ENCODE data around the gene CCDC126.
"Not testable (repeated sequence)": the region's sequence is repeated elsewhere in the genome, so short reads cannot be mapped to it uniquely, and the experiment has no call there.

Gene CCDC126

GRCh38 chr7:23617482-23617881 lies 20.3 kb downstream of the CCDC126 start:
- in situ Hi-C loops (cut with MboI; ENCODE audit: low pct_unique_long_range_greater_than_20kb, low sequenced_read_pairs) = no loop called here
- no peak for DNase-seq

- no peak for DNase-seq
- in situ Hi-C loops (cut with MboI; ENCODE audit: low pct_unique_long_range_greater_than_20kb, low sequenced_read_pairs) = no loop called here
These were observed 21.1 kb downstream of the CCDC126 start for GRCh38 chr7:23618241-23618640.

GRCh38 chr7:23619141-23619540 lies 22.0 kb downstream of the CCDC126 start:
- DNase-seq = no peak
- in situ Hi-C loops (cut with MboI; ENCODE audit: low pct_unique_long_range_greater_than_20kb, low sequenced_read_pairs) = no loop called here

GRCh38 chr7:23622506-23622925 lies 25.3 kb downstream of the CCDC126 start:
- in situ Hi-C loops (cut with MboI; ENCODE audit: low pct_unique_long_range_greater_than_20kb, low sequenced_read_pairs) = no loop called here
- DNase-seq = no peak

- in situ Hi-C loops (cut with MboI; ENCODE audit: low pct_unique_long_range_greater_than_20kb, low sequenced_read_pairs) = no loop called here
- no peak for DNase-seq
These were observed 31.2 kb downstream of the CCDC126 start for GRCh38 chr7:23628370-23628769.

- no peak for DNase-seq
- in situ Hi-C loops (cut with MboI; ENCODE audit: low pct_unique_long_range_greater_than_20kb, low sequenced_read_pairs) = no loop called here
These were observed 36.2 kb downstream of the CCDC126 start for GRCh38 chr7:23633417-23633816.

- DNase-seq = no peak
- in situ Hi-C loops (cut with MboI; ENCODE audit: low pct_unique_long_range_greater_than_20kb, low sequenced_read_pairs) = no loop called here
These were observed 48.6 kb downstream of the CCDC126 start for GRCh38 chr7:23645822-23646221.

GRCh38 chr7:23653942-23654341 lies 56.8 kb downstream of the CCDC126 start:
- in situ Hi-C loops (cut with MboI; ENCODE audit: low pct_unique_long_range_greater_than_20kb, low sequenced_read_pairs) = no loop called here
- no peak for DNase-seq

- in situ Hi-C loops (cut with MboI; ENCODE audit: low pct_unique_long_range_greater_than_20kb, low sequenced_read_pairs) = no loop called here
These were observed 57.3 kb downstream of the CCDC126 start for GRCh38 chr7:23654508-23654907.

GRCh38 chr7:23655433-23655832 lies 58.3 kb downstream of the CCDC126 start:
- DNase-seq = no peak
- in situ Hi-C loops (cut with MboI; ENCODE audit: low pct_unique_long_range_greater_than_20kb, low sequenced_read_pairs) = no loop called here

More at GRCh38 chr7:23654508-23654907, 57.3 kb downstream of the CCDC126 start:
- peak; percentile 45 for DNase-seq

GRCh38 chr7:23658831-23659427 lies 61.7 kb downstream of the CCDC126 start:
- in situ Hi-C loops (cut with MboI; ENCODE audit: low pct_unique_long_range_greater_than_20kb, low sequenced_read_pairs) = no loop called here

GRCh38 chr7:23661385-23661784 lies 64.2 kb downstream of the CCDC126 start:
- in situ Hi-C loops (cut with MboI; ENCODE audit: low pct_unique_long_range_greater_than_20kb, low sequenced_read_pairs) = no loop called here
- no peak for DNase-seq

More at GRCh38 chr7:23658831-23659427, 61.7 kb downstream of the CCDC126 start:
- no peak for DNase-seq

GRCh38 chr7:23662124-23662983 lies 65.2 kb downstream of the CCDC126 start:
- in situ Hi-C loops (cut with MboI; ENCODE audit: low pct_unique_long_range_greater_than_20kb, low sequenced_read_pairs) = no loop called here
- no peak for DNase-seq

GRCh38 chr7:23662984-23663313 lies 65.8 kb downstream of the CCDC126 start:
- DNase-seq = no peak
- in situ Hi-C loops (cut with MboI; ENCODE audit: low pct_unique_long_range_greater_than_20kb, low sequenced_read_pairs) = no loop called here

GRCh38 chr7:23664122-23664521 lies 66.9 kb downstream of the CCDC126 start:
- no peak for DNase-seq
- in situ Hi-C loops (cut with MboI; ENCODE audit: low pct_unique_long_range_greater_than_20kb, low sequenced_read_pairs) = no loop called here

- in situ Hi-C loops (cut with MboI; ENCODE audit: low pct_unique_long_range_greater_than_20kb, low sequenced_read_pairs) = no loop called here
- no peak for DNase-seq
These were observed 74.9 kb downstream of the CCDC126 start for GRCh38 chr7:23672033-23672432.

GRCh38 chr7:23679898-23680413 lies 82.8 kb downstream of the CCDC126 start, which contains the start of gene FAM221A:
TSS of gene FAM221A (plus strand) at chr7:23680199. CDS start at chr7:23680219, 20 bp downstream.
- in situ Hi-C loops (cut with MboI; ENCODE audit: low pct_unique_long_range_greater_than_20kb, low sequenced_read_pairs) = no loop called here
- no peak for DNase-seq

- DNase-seq = no peak
- in situ Hi-C loops (cut with MboI; ENCODE audit: low pct_unique_long_range_greater_than_20kb, low sequenced_read_pairs) = no loop called here
These were observed 83.5 kb downstream of the CCDC126 start for GRCh38 chr7:23680414-23681405.

- DNase-seq; in situ Hi-C loops (cut with MboI; ENCODE audit: low pct_unique_long_range_greater_than_20kb, low sequenced_read_pairs): not testable (repeated sequence)
These were observed 86.9 kb downstream of the CCDC126 start for GRCh38 chr7:23684041-23684440.

All from KBM-7 (cell line).